K562 (cell line): ENCODE results near the gene RTL10. TPM values are rescaled to one million over a fixed set of nuclear protein-coding genes. Genes with fewer than 3 reads are reported as not detected.

Experiments
- CTBP1 ChIP-seq: fragments of 450-650 bp; IDR thresholded peaks from 2 replicates; pipeline ENCODE4 v1.6.1; 2016; ENCODE audit warnings: borderline replicate concordance
- ELK1 ChIP-seq: sonication (generic); formaldehyde crosslinking; IDR thresholded peaks from 2 replicates; pipeline ENCODE4 v1.8.1; 2022; ENCODE audit warnings: missing genetic modification reagents
- MECOM ChIP-seq: fragments of 250-450 bp; sonication (Bioruptor Pico); IDR thresholded peaks from 2 replicates; pipeline ENCODE4 v1.8.0; 2022; ENCODE audit warnings: inconsistent platforms
- RREB1 ChIP-seq: fragments of 250-450 bp; sonication (Bioruptor Pico); IDR thresholded peaks from 2 replicates; pipeline ENCODE4 v1.4.0; 2020
- ZBTB7A ChIP-seq: IDR thresholded peaks from 2 replicates; pipeline ENCODE4 v1.6.1; 2011; ENCODE audit warnings: low read depth, mild to moderate bottlenecking, low read length, moderate library complexity, borderline replicate concordance; ENCODE audit not compliant: control insufficient read depth
- ZNF121 ChIP-seq: sonication (generic); formaldehyde crosslinking; conservative IDR thresholded peaks from 2 replicates; pipeline ENCODE4 v1.8.0; 2022; ENCODE audit warnings: missing genetic modification reagents
- ZNF318 ChIP-seq, 2 experiments: fragments of 450-650 bp; IDR thresholded peaks; 2 replicates each; pipeline ENCODE4 v1.6.1; 2016; ENCODE audit warnings: mild to moderate bottlenecking in 2 of 2, borderline replicate concordance in 1 of 2, low read depth in 1 of 2, moderate library complexity in 1 of 2
- ZNF398 ChIP-seq: fragments of 250-450 bp; sonication (Bioruptor Pico); IDR thresholded peaks from 2 replicates; pipeline ENCODE4 v1.8.0; 2021; ENCODE audit warnings: moderate library complexity, mild to moderate bottlenecking, inconsistent platforms
- polyA plus RNA-seq, 8 experiments: library from polyadenylated mRNA; depleted of rRNA in 4 of 8; stranded (reverse) in 5 of 8; unstranded in 3 of 8; fragments of >200 nt; fragmentation: Nextera tagmentation in 2 of 8; fragmentation: Illumina TruSeq in 1 of 8; extraction: Ambion mirVana in 2 of 8; extraction: Trizol in 1 of 8; gene quantifications; 2 replicates each; pipeline versions ENCODE4 v1.2.1 to v1.2.3, GENCODE V29; 2011 to 2014; ENCODE audit warnings: inconsistent platforms in 1 of 8, missing spikeins in 1 of 8
- total RNA-seq, 7 experiments: library from RNA; depleted of rRNA in 6 of 7; stranded (reverse); fragments of >200 nt in 6 of 7; fragmentation: Illumina TruSeq in 2 of 7; extraction: Trizol in 2 of 7; gene quantifications; 2 replicates each; pipeline versions ENCODE4 v1.2.1 to v1.2.3, GENCODE V29; 2011 to 2021; ENCODE audit warnings: low replicate concordance in 1 of 7

Gene RTL10
- total and polyA plus RNA-seq, 9 of the 15 experiments (the other 6 are each of a cell fraction or from before 2014, with no cell fraction given): 19.8 to 75.5 (median 32.5) TPM

- TF ChIP-seq ZNF398 (CRISPR knock-in tag) (no peak), MECOM (CRISPR knock-in tag) (peak; percentile 75), RREB1 (CRISPR knock-in tag) (0 out of 2 replicates have a peak, but pooled peaks have one; percentile 51), ZBTB7A (peak; percentile 80; the same call in 1 of the 2 replicates), ELK1 (CRISPR knock-in tag) (no peak), ZNF121 (no peak), CTBP1 (peak; percentile 76), ZNF318 (IDR thresholded peaks at IDR 0.05; ENCODE audit: borderline replicate concordance in 1 of 2, low read depth in 1 of 2) (no peak)
Measured at GRCh38 chr22:19815093-19815822, 39.4 kb downstream of the RTL10 start (continued).
